H1 (cell line): Measurements from ENCODE around the gene LTO1.

ENCODE experiments used
- ATF2 ChIP-seq: IDR thresholded peaks from 2 replicates; pipeline ENCODE4 v1.6.1; 2012; ENCODE audit warnings: low read length, inconsistent platforms
- CEBPB ChIP-seq: IDR thresholded peaks from 2 replicates; pipeline ENCODE4 v1.6.1; 2012; ENCODE audit warnings: low read depth, low read length
- CTCF ChIP-seq, 3 experiments: IDR thresholded peaks; 1 replicate in 2 of 3; 2 replicates in 1 of 3; pipeline versions ENCODE4 v1.5.1 to v1.6.1; 2011; ENCODE audit warnings: low read length in 3 of 3, mild to moderate bottlenecking in 3 of 3, inconsistent platforms in 2 of 3, low read depth in 1 of 3, moderate library complexity in 1 of 3; ENCODE audit not compliant: insufficient read depth in 1 of 3; ENCODE audit errors: control extremely low read depth in 1 of 3
- FOSL1 ChIP-seq: IDR thresholded peaks from 2 replicates; pipeline ENCODE4 v1.6.1; 2011; ENCODE audit warnings: mild to moderate bottlenecking, low read depth, low read length, moderate library complexity; ENCODE audit not compliant: insufficient read depth
- KDM1A ChIP-seq: fragments of 200-600, 300-600 bp; sonication (generic); IDR thresholded peaks from 2 replicates; pipeline ENCODE4 v1.7.1; 2016; ENCODE audit warnings: mild to moderate bottlenecking, low read length, borderline replicate concordance
- RAD21 ChIP-seq, 2 experiments: IDR thresholded peaks in 1 of 2; conservative IDR thresholded peaks in 1 of 2; 2 replicates each; pipeline ENCODE4 v1.6.1; 2011; ENCODE audit warnings: low read depth in 2 of 2, low read length in 2 of 2, improper control_type of control experiment in 1 of 2, inconsistent platforms in 1 of 2, mild to moderate bottlenecking in 1 of 2, moderate library complexity in 1 of 2
- SUZ12 ChIP-seq: fragments of 200-600 bp; sonication (generic); IDR thresholded peaks from 2 replicates; pipeline ENCODE4 v1.6.1; 2012; ENCODE audit warnings: mild to moderate bottlenecking, inconsistent platforms, low read length, moderate library complexity, mixed read lengths

GRCh38 chr11:69650832-69651344 lies 24.3 kb downstream of the LTO1 start:
- TF ChIP-seq KDM1A (no peak), RAD21 (IDR thresholded peaks at IDR 0.05 in 1 of 2, conservative IDR thresholded peaks at IDR 0.05 in 1 of 2; ENCODE audit: low read depth in 2 of 2, low read length in 2 of 2) (no peak), CTCF (IDR thresholded peaks at IDR 0.05; ENCODE audit: control extremely low read depth in 1 of 3, insufficient read depth in 1 of 3, low read depth in 1 of 3, low read length in 3 of 3) (no peak), ATF2 (no peak), CEBPB (no peak), SUZ12 (no peak), FOSL1 (no peak)
